ENCODE data around the gene SLC16A8. TPM values are rescaled to one million over a fixed set of nuclear protein-coding genes. Genes with fewer than 3 reads are reported as not detected.

The SLC16A8 gene
- total RNA-seq, 1 donor = not detected

- no peak overlapping the region for H3K27ac ChIP-seq (ENCODE audit: low read depth, low read length)
- H4K20me1 ChIP-seq (ENCODE audit: insufficient read depth, low read length) = peaks cover 3% of the 10 kb centered on the region
- no peak overlapping the region for H3K4me2 ChIP-seq (ENCODE audit: insufficient read depth, low read length)
- no peaks in the 10 kb centered on the region for H3K4me1 ChIP-seq (ENCODE audit: insufficient read depth, low read length)
- H3K4me3 ChIP-seq (ENCODE audit: insufficient read depth, low read length) = no peak overlapping the region
- TF ChIP-seq CTCF (IDR thresholded peaks at IDR 0.05; ENCODE audit: extremely low read depth, low read depth, low read length) = no peak
- peak; percentile 83 for DNase-seq (ENCODE audit: insufficient read length, low spot score, missing footprints)
- H3K27me3 ChIP-seq (ENCODE audit: insufficient read depth, low read length) = peaks cover 19% of the 10 kb centered on the region
- no peaks in the 10 kb centered on the region for H3K36me3 ChIP-seq (ENCODE audit: insufficient read depth, low read length)
- no peaks in the 10 kb centered on the region for H3K79me2 ChIP-seq (ENCODE audit: insufficient read depth, low read length)
- no peaks in the 10 kb centered on the region for H3K9me3 ChIP-seq (ENCODE audit: low read depth, low read length)
- no peak overlapping the region for H2AFZ ChIP-seq (ENCODE audit: low read length)
Measured at GRCh38 chr22:38082986-38083710, 836 bp downstream of the SLC16A8 start.

GRCh38 chr22:38081941-38082828 is 1.8 kb downstream of the SLC16A8 start:
- no peaks in the 10 kb centered on the region for H3K9me3 ChIP-seq (ENCODE audit: low read depth, low read length)
- H3K4me2 ChIP-seq (ENCODE audit: insufficient read depth, low read length) = peak overlapping the region; percentile 70
- DNase-seq (ENCODE audit: insufficient read length, low spot score, missing footprints) = peak; percentile 77
- no peak overlapping the region for H3K27ac ChIP-seq (ENCODE audit: low read depth, low read length)
- no peak overlapping the region for H3K4me3 ChIP-seq (ENCODE audit: insufficient read depth, low read length)
- no peaks in the 10 kb centered on the region for H3K4me1 ChIP-seq (ENCODE audit: insufficient read depth, low read length)
- no peaks in the 10 kb centered on the region for H3K79me2 ChIP-seq (ENCODE audit: insufficient read depth, low read length)
- peaks cover 3% of the 10 kb centered on the region for H4K20me1 ChIP-seq (ENCODE audit: insufficient read depth, low read length)
- H3K27me3 ChIP-seq (ENCODE audit: insufficient read depth, low read length) = peaks cover 19% of the 10 kb centered on the region
- TF ChIP-seq CTCF (IDR thresholded peaks at IDR 0.05; ENCODE audit: extremely low read depth, low read depth, low read length) = no peak
- no peak overlapping the region for H2AFZ ChIP-seq (ENCODE audit: low read length)
- H3K36me3 ChIP-seq (ENCODE audit: insufficient read depth, low read length) = no peaks in the 10 kb centered on the region

- Histone ChIP-seq H3K4me3 (ENCODE audit: insufficient read depth, low read length) (peak overlapping the region; percentile 52), H3K36me3 (ENCODE audit: insufficient read depth, low read length) (no peaks in the 10 kb centered on the region), H4K20me1 (ENCODE audit: insufficient read depth, low read length) (peaks cover 3% of the 10 kb centered on the region), H3K79me2 (ENCODE audit: insufficient read depth, low read length) (no peaks in the 10 kb centered on the region), H3K4me1 (ENCODE audit: insufficient read depth, low read length) (no peaks in the 10 kb centered on the region), H2AFZ (ENCODE audit: low read length) (no peak overlapping the region), H3K27me3 (ENCODE audit: insufficient read depth, low read length) (peaks cover 19% of the 10 kb centered on the region), H3K9me3 (ENCODE audit: low read depth, low read length) (no peaks in the 10 kb centered on the region), H3K4me2 (ENCODE audit: insufficient read depth, low read length) (peak overlapping the region; percentile 70), H3K27ac (ENCODE audit: low read depth, low read length) (no peak overlapping the region)
- TF ChIP-seq CTCF (IDR thresholded peaks at IDR 0.05; ENCODE audit: extremely low read depth, low read depth, low read length) = no peak
- DNase-seq (ENCODE audit: insufficient read length, low spot score, missing footprints) = no peak
Measured at GRCh38 chr22:38081636-38081940, 2.4 kb downstream of the SLC16A8 start.

All from osteoblast (primary cell).